ENCODE measurements around the gene HDAC6.
"Not testable (repeated sequence)": the region's sequence is repeated elsewhere in the genome, so short reads cannot be mapped to it uniquely, and the experiment has no call there.

The HDAC6 gene

DNA sequence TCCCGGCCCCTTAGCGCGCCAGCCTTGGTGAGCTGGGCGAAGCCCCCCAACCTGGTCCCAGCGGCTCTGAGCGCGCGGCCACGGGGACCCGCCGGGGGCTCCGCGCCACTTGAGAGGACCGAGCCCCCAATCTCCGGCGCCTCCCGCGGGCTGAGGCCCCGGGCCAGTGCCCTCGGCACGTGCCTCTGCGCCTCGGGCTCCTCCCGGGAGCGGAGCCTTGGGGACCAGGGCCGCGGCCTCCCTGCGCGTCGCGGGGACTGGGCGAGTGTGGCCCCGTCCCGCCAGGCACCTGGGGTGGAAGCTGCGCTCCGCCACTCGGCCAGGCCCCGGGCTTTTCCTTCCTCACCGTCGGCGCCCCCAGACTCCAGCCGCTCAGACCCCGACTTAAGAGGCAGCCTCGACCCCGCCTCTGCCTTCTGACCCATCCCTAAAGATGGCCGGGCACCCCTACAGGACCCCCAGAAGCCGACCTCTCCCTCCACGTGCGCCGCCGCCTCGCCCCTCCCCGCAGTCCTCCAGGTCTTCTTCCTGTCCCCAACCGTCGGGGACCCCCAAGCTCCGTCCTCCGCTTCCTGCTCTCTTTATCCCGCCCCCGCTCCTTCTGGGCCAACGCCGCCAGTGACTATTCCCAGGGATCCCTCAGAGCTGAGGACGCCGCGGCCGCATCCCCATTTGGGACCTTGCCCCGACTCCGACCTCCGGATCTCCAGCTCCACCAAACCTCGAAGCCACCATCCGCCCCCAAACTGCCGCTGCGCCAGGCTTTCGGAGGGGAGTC is 25.2 kb downstream of the HDAC6 start:
- no peak for DNase-seq

GRCh38 chrX:48827654-48827968 is 25.7 kb downstream of the HDAC6 start:
- no peak for DNase-seq

DNA sequence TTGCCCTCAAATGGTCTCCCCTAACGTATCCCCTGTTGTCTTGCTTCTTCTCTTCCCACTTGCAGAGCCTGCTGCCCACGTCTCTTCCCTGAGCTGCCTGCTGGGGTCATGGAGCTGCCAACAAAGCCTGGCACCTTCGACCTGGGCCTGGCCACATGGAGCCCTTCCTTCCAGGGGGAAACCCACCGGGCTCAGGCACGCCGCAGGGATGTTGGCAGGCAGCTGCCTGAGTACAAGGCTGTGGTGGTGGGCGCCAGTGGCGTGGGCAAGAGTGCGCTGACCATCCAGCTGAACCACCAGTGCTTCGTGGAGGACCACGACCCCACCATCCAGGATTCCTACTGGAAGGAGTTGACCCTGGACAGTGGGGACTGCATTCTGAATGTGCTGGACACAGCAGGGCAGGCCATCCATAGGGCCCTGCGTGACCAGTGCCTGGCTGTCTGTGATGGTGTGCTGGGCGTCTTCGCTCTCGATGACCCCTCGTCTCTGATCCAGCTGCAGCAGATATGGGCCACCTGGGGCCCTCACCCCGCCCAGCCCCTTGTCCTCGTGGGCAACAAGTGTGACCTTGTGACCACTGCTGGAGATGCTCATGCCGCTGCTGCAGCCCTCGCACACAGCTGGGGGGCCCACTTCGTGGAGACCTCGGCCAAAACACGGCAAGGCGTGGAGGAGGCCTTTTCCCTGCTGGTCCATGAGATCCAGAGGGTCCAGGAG is 27.3 kb downstream of the HDAC6 start:
- no peak for DNase-seq

- no peak for DNase-seq
These were observed 29.5 kb downstream of the HDAC6 start for GRCh38 chrX:48831136-48831908.

DNA sequence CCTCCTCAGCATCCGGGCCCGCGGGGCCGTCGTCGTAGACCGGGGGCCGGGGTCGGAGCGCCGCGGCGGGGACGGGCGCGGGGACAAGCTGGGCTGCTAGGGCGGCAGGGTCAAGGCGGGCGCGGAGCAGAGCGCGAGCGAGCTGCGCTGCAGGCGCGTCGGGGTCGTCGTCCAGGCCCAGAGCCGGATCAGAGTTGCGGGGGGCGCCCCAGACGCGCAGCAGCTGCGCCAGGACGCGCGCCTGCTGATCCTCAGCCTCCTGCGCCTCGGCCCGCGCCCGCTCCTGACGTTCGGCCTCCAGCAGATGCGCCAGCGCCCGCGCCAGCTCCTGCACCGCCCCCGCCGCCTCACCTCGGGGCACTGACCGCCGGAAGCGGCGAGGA is 30.0 kb downstream of the HDAC6 start:
- no peak for DNase-seq

- no peak for DNase-seq
These were observed 31.8 kb downstream of the HDAC6 start for GRCh38 chrX:48833542-48834138.

DNA sequence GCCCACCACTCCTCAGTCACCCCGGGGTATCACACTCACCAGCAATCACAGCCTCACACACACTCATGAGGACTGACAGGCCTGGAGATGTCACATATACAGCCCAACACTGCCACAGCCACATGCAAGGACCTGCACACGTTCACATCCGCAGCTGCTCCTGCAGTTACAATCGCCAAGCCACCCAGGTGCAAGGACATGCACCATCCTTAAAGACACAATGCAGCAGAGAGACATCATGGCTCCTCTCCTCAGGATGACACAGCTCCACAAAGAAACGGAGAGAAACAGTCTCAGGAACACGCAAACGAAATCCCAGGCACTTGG is 32.5 kb downstream of the HDAC6 start:
- DNase-seq = no peak

DNA sequence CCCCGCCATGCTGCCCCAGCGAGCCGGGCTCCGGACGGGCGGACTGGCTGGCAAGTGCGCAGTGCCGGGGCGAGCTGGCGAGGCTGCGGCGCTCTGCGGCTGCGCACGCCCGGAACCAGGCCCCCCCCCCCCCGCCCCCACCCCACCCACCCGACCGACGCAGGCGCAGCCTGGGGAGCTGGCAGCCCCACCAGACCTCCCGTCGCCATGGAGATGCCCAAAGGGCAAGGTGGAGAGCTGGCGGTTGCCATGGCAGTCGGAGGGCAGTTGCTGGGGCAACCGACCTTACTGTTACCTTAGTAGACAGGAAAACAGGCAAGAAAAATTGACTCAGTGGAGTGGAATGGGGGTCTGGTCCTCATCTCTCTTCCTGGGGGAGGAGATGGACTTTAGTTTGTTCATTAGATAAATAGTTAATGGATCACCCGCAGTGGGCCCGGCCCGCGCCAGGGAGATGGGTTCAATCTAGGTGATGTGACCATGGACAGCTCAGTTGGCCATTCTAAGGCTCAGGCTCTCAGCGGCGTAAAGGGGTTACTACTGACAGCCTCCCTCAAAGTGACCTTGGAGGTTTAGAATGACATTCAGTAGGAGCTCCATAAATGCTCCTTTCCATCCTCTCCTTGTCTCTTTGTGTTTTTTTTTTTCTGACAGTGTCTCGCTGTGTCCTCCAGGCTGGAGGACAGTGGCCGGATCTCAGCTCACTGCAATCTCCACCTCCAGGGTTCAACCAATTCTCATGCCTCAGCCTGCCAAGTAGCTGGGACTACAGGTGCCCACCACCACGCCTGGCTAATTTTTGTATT is 33.9 kb downstream of the HDAC6 start, which contains the start of gene PCSK1N:
PCSK1N (minus strand) TSS at position 87 of the 806 bp plus-strand sequence; CDS start at position 9, 78 bp downstream.
- DNase-seq = no peak

DNA sequence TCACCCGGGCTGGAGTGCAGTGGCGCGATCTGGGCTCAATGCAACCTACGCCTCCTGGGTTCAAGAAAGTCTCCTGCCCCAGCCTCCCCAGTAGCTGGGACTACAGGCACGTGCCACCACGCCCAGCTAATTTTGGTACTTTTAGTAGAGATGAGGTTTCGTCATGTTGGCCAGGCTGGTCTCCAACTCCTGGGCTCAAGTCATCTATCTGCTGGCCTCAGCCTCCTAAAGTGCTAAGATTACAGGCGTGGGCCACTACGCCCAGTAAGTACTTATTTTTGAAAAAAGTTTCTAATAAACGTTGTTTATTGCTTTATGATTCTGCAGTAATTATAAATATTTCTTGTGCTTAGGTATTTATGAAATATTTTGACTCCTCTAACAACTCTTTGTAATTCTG is 37.8 kb downstream of the HDAC6 start:
- DNase-seq = no peak

- DNase-seq = no peak
These were observed 47.0 kb downstream of the HDAC6 start for GRCh38 chrX:48848847-48849246.

- DNase-seq = no peak
These were observed 51.0 kb downstream of the HDAC6 start for GRCh38 chrX:48852857-48853256.

GRCh38 chrX:48853494-48853893 is 51.6 kb downstream of the HDAC6 start:
- DNase-seq = not testable (repeated sequence)

GRCh38 chrX:48854121-48854804 is 52.4 kb downstream of the HDAC6 start:
- not testable (repeated sequence) for DNase-seq

DNA sequence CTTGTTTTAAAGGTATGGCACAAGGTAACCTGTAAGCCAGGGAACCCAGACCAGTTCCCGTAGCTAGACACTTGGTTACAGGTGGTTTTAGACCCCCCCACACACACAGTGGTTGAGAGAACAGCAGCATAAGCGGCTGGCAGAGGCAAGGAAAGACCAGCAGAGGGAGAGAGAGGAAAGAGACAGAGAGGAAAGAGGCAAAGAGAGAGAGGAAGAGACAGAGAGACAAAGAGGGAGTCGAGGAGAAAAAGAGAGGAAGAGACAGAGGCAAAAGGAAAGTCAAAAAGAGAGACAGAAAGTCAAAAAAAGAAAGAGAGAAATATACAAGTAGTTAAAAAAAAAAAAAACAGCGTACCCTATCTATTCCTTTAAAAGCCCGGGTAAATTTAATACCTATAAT is 53.0 kb downstream of the HDAC6 start:
- DNase-seq = no peak

DNA sequence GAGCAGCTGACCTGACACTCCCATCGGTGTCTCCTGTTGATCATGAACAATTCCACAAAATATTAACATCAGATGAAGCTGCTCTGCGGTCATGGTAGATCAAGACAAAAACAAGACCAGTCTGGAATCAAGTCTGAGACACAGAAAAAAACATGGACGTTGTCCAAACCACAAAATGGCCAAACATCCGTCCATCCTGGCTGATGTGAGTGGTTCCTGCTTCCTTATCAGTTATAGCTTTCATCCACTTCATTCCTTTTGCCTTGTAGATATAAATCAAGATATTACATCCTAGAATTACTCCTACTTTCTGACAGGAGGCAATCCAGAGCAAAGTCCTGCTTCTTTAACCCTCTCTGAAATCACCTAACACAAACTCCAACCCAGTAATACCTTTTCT is 62.3 kb downstream of the HDAC6 start:
- DNase-seq = no peak

GRCh38 chrX:48872017-48872416 is 70.2 kb downstream of the HDAC6 start:
- not testable (repeated sequence) for DNase-seq

All from NCI-H510A (cell line).